A549 (cell line): ENCODE data around the gene MYOT. TPM values are rescaled to one million over a fixed set of nuclear protein-coding genes. Genes with fewer than 3 reads are reported as not detected.

Experiments
- ATAC-seq, 2 experiments: fragments of 200-7000 bp in 1 of 2; fragments of >200 bp in 1 of 2; cut with Nextera tagmentation in 1 of 2; cut with Tn5 transposase in 1 of 2; 3 replicates each; pipeline versions ENCODE4 v1.8.0 to v1.9.1; 2018 to 2020; ENCODE audit warnings: mild to moderate bottlenecking in 1 of 2, moderate library complexity in 1 of 2
- CTCF ChIA-PET: fragments of 300-600 bp; sonication (Branson Sonifier 250); formaldehyde crosslinking; extraction: SDS; loops from one replicate; lab custom pipeline; 2021; ENCODE audit warnings: antibody characterized with exemption, inconsistent platforms; lab: Yijun Ruan, JAX
- POLR2A ChIA-PET: fragments of 350-600 bp; formaldehyde crosslinking; extraction: SDS; loops from one replicate; lab custom pipeline; 2021; ENCODE audit warnings: antibody characterized with exemption, inconsistent platforms; lab: Yijun Ruan, JAX
- DNase-seq, 2 experiments: peaks; one replicate each; pipeline versions ENCODE4 v3.0.0 to v3.0.0-alpha.2; 2011 to 2016; ENCODE audit warnings: low read depth in 1 of 2, low spot score in 1 of 2
- FAIRE-seq: peaks from 2 replicates; lab custom pipeline; 2011; peaks lifted over from hg19 to GRCh38; lab: Jason Lieb, UNC
- H3K27ac ChIP-seq, 2 experiments: fragments of >200 bp; sonication (Bioruptor Twin); formaldehyde crosslinking; 3 replicates each; pipeline ENCODE4 v1.5.1; 2016 to 2017
- H3K4me1 ChIP-seq: fragments of >200 bp; sonication (Bioruptor Twin); formaldehyde crosslinking; 3 replicates; pipeline ENCODE4 v1.6.1; 2016
- H3K4me2 ChIP-seq: fragments of >200 bp; sonication (Bioruptor Twin); formaldehyde crosslinking; 3 replicates; pipeline ENCODE4 v1.6.1; 2016
- H3K4me3 ChIP-seq: fragments of >200 bp; sonication (Bioruptor Twin); formaldehyde crosslinking; 3 replicates; pipeline ENCODE4 v1.5.1; 2016
- H3K9me3 ChIP-seq: fragments of >200 bp; sonication (Bioruptor Twin); formaldehyde crosslinking; 3 replicates; pipeline ENCODE4 v1.6.1; 2016
- CBX8 ChIP-seq: fragments of 200-600 bp; sonication (generic); IDR thresholded peaks from 2 replicates; pipeline ENCODE4 v1.6.1; 2016
- CEBPB ChIP-seq, 2 experiments: fragments of >200 bp in 1 of 2; sonication (Bioruptor Twin) in 1 of 2; formaldehyde crosslinking in 1 of 2; IDR thresholded peaks; 2 replicates each; pipeline ENCODE4 v1.6.1; 2012 to 2016
- HEYL ChIP-seq: fragments of 250-450 bp; sonication (Bioruptor Pico); IDR thresholded peaks from 2 replicates; pipeline ENCODE4 v1.8.0; 2021; ENCODE audit warnings: mild to moderate bottlenecking, moderate library complexity
- HOXA7 ChIP-seq: fragments of 250-450 bp; sonication (Bioruptor Pico); IDR thresholded peaks from 2 replicates; pipeline ENCODE4 v1.5.0; 2020; ENCODE audit warnings: mild to moderate bottlenecking, moderate library complexity
- KDM5A ChIP-seq: fragments of 200-600 bp; sonication (generic); IDR thresholded peaks from 2 replicates; pipeline ENCODE4 v1.6.1; 2016; ENCODE audit warnings: antibody characterized with exemption, mild to moderate bottlenecking
- MAZ ChIP-seq: fragments of 150-350 bp; IDR thresholded peaks from 2 replicates; pipeline ENCODE4 v1.6.1; 2014; ENCODE audit warnings: antibody characterized with exemption, low read depth, low read length, borderline replicate concordance
- MYC ChIP-seq: IDR thresholded peaks from 2 replicates; pipeline ENCODE4 v1.6.1; 2012; ENCODE audit warnings: mild to moderate bottlenecking, inconsistent platforms, low read length, improper control_type of control experiment, borderline replicate concordance
- NFE2L2 ChIP-seq: fragments of 150-350 bp; conservative IDR thresholded peaks from 2 replicates; pipeline ENCODE4 v1.6.1; 2014; ENCODE audit warnings: low read length
- NR3C1 ChIP-seq: fragments of >200 bp; sonication (Bioruptor Twin); formaldehyde crosslinking; IDR thresholded peaks from 3 replicates; pipeline ENCODE4 v1.6.1; 2017
- RAD21 ChIP-seq, 2 experiments: fragments of >200 bp in 1 of 2; sonication (Bioruptor Twin) in 1 of 2; formaldehyde crosslinking in 1 of 2; IDR thresholded peaks in 1 of 2; conservative IDR thresholded peaks in 1 of 2; 2 replicates in 1 of 2; 3 replicates in 1 of 2; pipeline ENCODE4 v1.6.1; 2012 to 2018; ENCODE audit warnings: inconsistent platforms in 1 of 2
- RARB ChIP-seq: fragments of 250-450 bp; sonication (Bioruptor Pico); IDR thresholded peaks from 2 replicates; pipeline ENCODE4 v1.8.0; 2021; ENCODE audit warnings: mild to moderate bottlenecking, moderate library complexity
- SREBF2 ChIP-seq: fragments of 450-650 bp; IDR thresholded peaks from 2 replicates; pipeline ENCODE4 v1.6.1; 2014; ENCODE audit warnings: mild to moderate bottlenecking, moderate library complexity
- USF2 ChIP-seq: fragments of 450-650 bp; IDR thresholded peaks from 2 replicates; pipeline ENCODE4 v1.6.1; 2014; ENCODE audit warnings: antibody characterized with exemption
- WGBS: methylation state at CpG from one replicate; pipeline ENCODE4 v1.1.6; 2017; ENCODE audit errors: missing lambda C conversion rate; 5-methylcytosine and 5-hydroxymethylcytosine counted together
- polyA plus RNA-seq, 4 experiments: library from polyadenylated mRNA; depleted of rRNA in 3 of 4; stranded (reverse); fragments of >200 nt; fragmentation: RNase III in 1 of 4; extraction: RNeasy Plus Mini Kit Qiagen cat#74134 plus additional on column Dnase treatment in 1 of 4; gene quantifications; 2 replicates in 3 of 4; 3 replicates in 1 of 4; pipeline ENCODE4 v1.2.3, GENCODE V29; 2011 to 2017
- TF ChIP-seq, protein P1 (sequence below): fragments of 200-600 bp; sonication (generic); IDR thresholded peaks from 2 replicates; pipeline ENCODE4 v1.6.1; 2016; ENCODE audit warnings: antibody characterized with exemption, mild to moderate bottlenecking, moderate library complexity
- TF ChIP-seq, protein P2 (sequence below): fragments of 250-450 bp; sonication (Bioruptor Pico); IDR thresholded peaks from 2 replicates; pipeline ENCODE4 v1.5.0; 2021; ENCODE audit warnings: mild to moderate bottlenecking, moderate library complexity, borderline replicate concordance
- TF ChIP-seq, protein P3 (sequence below): fragments of 150-350 bp; IDR thresholded peaks from 2 replicates; pipeline ENCODE4 v1.6.1; 2014; ENCODE audit warnings: low read depth, mild to moderate bottlenecking, low read length
- TF ChIP-seq, protein P4 (sequence below): IDR thresholded peaks from 2 replicates; pipeline ENCODE4 v1.6.1; 2012; ENCODE audit warnings: low read depth, borderline replicate concordance

MYOT gene
- polyA plus RNA-seq, 2 of the 4 experiments (the other 2 are of a cell fraction) = 0.08 TPM; not detected in 1

- peaks cover 15% of the 10 kb centered on the region for H3K4me1 ChIP-seq
- ChIA-PET POLR2A (no interaction called here), CTCF (interaction anchor here (1.1 to 5.2 kb wide), 3 partner anchors 16 to 159 kb away, joined by 3 to 58 read pairs (median 5); no protein-coding TSS in a partner anchor)
- no peak for DNase-seq
- no peak for TF ChIP-seq MYC
- no peak for TF ChIP-seq NFE2L2
- TF ChIP-seq HOXA7 (CRISPR knock-in tag) = no peak
- TF ChIP-seq USF2 = no peak
- TF ChIP-seq, protein P1, sequence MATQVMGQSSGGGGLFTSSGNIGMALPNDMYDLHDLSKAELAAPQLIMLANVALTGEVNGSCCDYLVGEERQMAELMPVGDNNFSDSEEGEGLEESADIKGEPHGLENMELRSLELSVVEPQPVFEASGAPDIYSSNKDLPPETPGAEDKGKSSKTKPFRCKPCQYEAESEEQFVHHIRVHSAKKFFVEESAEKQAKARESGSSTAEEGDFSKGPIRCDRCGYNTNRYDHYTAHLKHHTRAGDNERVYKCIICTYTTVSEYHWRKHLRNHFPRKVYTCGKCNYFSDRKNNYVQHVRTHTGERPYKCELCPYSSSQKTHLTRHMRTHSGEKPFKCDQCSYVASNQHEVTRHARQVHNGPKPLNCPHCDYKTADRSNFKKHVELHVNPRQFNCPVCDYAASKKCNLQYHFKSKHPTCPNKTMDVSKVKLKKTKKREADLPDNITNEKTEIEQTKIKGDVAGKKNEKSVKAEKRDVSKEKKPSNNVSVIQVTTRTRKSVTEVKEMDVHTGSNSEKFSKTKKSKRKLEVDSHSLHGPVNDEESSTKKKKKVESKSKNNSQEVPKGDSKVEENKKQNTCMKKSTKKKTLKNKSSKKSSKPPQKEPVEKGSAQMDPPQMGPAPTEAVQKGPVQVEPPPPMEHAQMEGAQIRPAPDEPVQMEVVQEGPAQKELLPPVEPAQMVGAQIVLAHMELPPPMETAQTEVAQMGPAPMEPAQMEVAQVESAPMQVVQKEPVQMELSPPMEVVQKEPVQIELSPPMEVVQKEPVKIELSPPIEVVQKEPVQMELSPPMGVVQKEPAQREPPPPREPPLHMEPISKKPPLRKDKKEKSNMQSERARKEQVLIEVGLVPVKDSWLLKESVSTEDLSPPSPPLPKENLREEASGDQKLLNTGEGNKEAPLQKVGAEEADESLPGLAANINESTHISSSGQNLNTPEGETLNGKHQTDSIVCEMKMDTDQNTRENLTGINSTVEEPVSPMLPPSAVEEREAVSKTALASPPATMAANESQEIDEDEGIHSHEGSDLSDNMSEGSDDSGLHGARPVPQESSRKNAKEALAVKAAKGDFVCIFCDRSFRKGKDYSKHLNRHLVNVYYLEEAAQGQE = no peak
- TF ChIP-seq KDM5A = no peak
- no peak for TF ChIP-seq CBX8
- TF ChIP-seq NR3C1 = no peak
- no peak for TF ChIP-seq CEBPB (IDR thresholded peaks at IDR 0.05)
- TF ChIP-seq HEYL (CRISPR knock-in tag) = no peak
- no peak for TF ChIP-seq SREBF2
- no peak for TF ChIP-seq RAD21 (conservative IDR thresholded peaks at IDR 0.05 in 1 of 2, IDR thresholded peaks at IDR 0.05 in 1 of 2)
- TF ChIP-seq, protein P2, sequence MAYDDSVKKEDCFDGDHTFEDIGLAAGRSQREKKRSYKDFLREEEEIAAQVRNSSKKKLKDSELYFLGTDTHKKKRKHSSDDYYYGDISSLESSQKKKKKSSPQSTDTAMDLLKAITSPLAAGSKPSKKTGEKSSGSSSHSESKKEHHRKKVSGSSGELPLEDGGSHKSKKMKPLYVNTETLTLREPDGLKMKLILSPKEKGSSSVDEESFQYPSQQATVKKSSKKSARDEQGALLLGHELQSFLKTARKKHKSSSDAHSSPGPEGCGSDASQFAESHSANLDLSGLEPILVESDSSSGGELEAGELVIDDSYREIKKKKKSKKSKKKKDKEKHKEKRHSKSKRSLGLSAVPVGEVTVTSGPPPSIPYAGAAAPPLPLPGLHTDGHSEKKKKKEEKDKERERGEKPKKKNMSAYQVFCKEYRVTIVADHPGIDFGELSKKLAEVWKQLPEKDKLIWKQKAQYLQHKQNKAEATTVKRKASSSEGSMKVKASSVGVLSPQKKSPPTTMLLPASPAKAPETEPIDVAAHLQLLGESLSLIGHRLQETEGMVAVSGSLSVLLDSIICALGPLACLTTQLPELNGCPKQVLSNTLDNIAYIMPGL (CRISPR knock-in tag) = no peak
- TF ChIP-seq, protein P3, sequence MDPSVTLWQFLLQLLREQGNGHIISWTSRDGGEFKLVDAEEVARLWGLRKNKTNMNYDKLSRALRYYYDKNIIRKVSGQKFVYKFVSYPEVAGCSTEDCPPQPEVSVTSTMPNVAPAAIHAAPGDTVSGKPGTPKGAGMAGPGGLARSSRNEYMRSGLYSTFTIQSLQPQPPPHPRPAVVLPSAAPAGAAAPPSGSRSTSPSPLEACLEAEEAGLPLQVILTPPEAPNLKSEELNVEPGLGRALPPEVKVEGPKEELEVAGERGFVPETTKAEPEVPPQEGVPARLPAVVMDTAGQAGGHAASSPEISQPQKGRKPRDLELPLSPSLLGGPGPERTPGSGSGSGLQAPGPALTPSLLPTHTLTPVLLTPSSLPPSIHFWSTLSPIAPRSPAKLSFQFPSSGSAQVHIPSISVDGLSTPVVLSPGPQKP = no peak
- TF ChIP-seq, protein P4, sequence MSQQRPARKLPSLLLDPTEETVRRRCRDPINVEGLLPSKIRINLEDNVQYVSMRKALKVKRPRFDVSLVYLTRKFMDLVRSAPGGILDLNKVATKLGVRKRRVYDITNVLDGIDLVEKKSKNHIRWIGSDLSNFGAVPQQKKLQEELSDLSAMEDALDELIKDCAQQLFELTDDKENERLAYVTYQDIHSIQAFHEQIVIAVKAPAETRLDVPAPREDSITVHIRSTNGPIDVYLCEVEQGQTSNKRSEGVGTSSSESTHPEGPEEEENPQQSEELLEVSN = no peak
- TF ChIP-seq RARB (CRISPR knock-in tag) = no peak
- no peak for TF ChIP-seq MAZ
- peak overlapping the region in 1 of 2 experiments; percentile 33; a peak in 1 of 6 replicates for H3K27ac ChIP-seq
- H3K9me3 ChIP-seq = no peaks in the 10 kb centered on the region
- ATAC-seq = no peak
- WGBS = 41% methylated on average over 1 of the region's 1 CpG
- H3K4me2 ChIP-seq = peak overlapping the region; percentile 13; the same call in 1 of the 3 replicates
- no peak overlapping the region for H3K4me3 ChIP-seq
- no peak for FAIRE-seq
Measured at GRCh38 chr5:137819766-137820165, 47.9 kb upstream of the MYOT start.
